Ectodermal cell (in vitro differentiated cells): ENCODE measurements around the gene CCDC126.

Source experiments
- H3K27ac ChIP-seq: 2 replicates; pipeline ENCODE4 v1.7.0; 2013; ENCODE audit warnings: mild to moderate bottlenecking, low read depth, low read length; ENCODE audit not compliant: insufficient read depth, poor library complexity, severe bottlenecking
- H3K27me3 ChIP-seq: 2 replicates; pipeline ENCODE4 v1.7.0; 2013; ENCODE audit warnings: mild to moderate bottlenecking, low read length; ENCODE audit not compliant: insufficient read depth, control insufficient read depth, poor library complexity, severe bottlenecking
- H3K36me3 ChIP-seq: one replicate; pipeline ENCODE4 v1.7.0; 2013; ENCODE audit warnings: low read length; ENCODE audit not compliant: control insufficient read depth, insufficient read depth
- H3K4me1 ChIP-seq: one replicate; pipeline ENCODE4 v1.7.0; 2013; ENCODE audit warnings: low read length; ENCODE audit not compliant: control insufficient read depth, insufficient read depth
- H3K4me3 ChIP-seq: 2 replicates; pipeline ENCODE4 v1.7.0; 2013; ENCODE audit warnings: low read depth, low read length, control low read depth; ENCODE audit not compliant: insufficient read depth
- H3K9me3 ChIP-seq: 2 replicates; pipeline ENCODE4 v1.7.0; 2013; ENCODE audit warnings: mild to moderate bottlenecking, low read length, moderate library complexity; ENCODE audit not compliant: control insufficient read depth
- WGBS, 2 experiments: methylation state at CpG; one replicate each; pipeline ENCODE4 v1.1.7; 2013; ENCODE audit warnings: missing lambda C conversion rate in 2 of 2; 5-methylcytosine and 5-hydroxymethylcytosine counted together

CCDC126 gene

GRCh38 chr7:23622506-23622925 lies 25.3 kb downstream of the CCDC126 start:
- H3K27ac ChIP-seq = no peak overlapping the region
- H3K27me3 ChIP-seq = no peaks in the 10 kb centered on the region
- H3K4me3 ChIP-seq = no peak overlapping the region
- H3K36me3 ChIP-seq = peaks cover 5% of the 10 kb centered on the region
- H3K4me1 ChIP-seq = no peaks in the 10 kb centered on the region
- no peaks in the 10 kb centered on the region for H3K9me3 ChIP-seq
- WGBS, 2 experiments = 93 to 100% methylated on average over 1 to 2 of the region's 2 CpGs

- Histone ChIP-seq H3K36me3 (no peaks in the 10 kb centered on the region), H3K27ac (no peak overlapping the region), H3K27me3 (no peaks in the 10 kb centered on the region), H3K4me1 (no peaks in the 10 kb centered on the region), H3K9me3 (no peaks in the 10 kb centered on the region), H3K4me3 (no peak overlapping the region)
- 93 to 96% methylated on average over 2 of the region's 2 CpGs for WGBS, 2 experiments
Observed at GRCh38 chr7:23628370-23628769, 31.2 kb downstream of the CCDC126 start.

- Histone ChIP-seq H3K27me3 (no peaks in the 10 kb centered on the region), H3K4me3 (no peak overlapping the region), H3K27ac (no peak overlapping the region), H3K9me3 (no peaks in the 10 kb centered on the region), H3K36me3 (no peaks in the 10 kb centered on the region), H3K4me1 (no peaks in the 10 kb centered on the region)
- WGBS, 2 experiments = 93 to 95% methylated on average over 7 of the region's 7 CpGs
Observed at GRCh38 chr7:23633417-23633816, 36.2 kb downstream of the CCDC126 start.

- no CpG with 5 or more reads among the region's 1 CpG for WGBS, 2 experiments
- no peak overlapping the region for H3K27ac ChIP-seq
- H3K9me3 ChIP-seq = no peaks in the 10 kb centered on the region
- H3K36me3 ChIP-seq = no peaks in the 10 kb centered on the region
- no peaks in the 10 kb centered on the region for H3K4me1 ChIP-seq
- no peaks in the 10 kb centered on the region for H3K27me3 ChIP-seq
- no peak overlapping the region for H3K4me3 ChIP-seq
Observed at GRCh38 chr7:23645822-23646221, 48.6 kb downstream of the CCDC126 start.

GRCh38 chr7:23653942-23654341 lies 56.8 kb downstream of the CCDC126 start:
- Histone ChIP-seq H3K4me1 (no peaks in the 10 kb centered on the region), H3K9me3 (peaks cover 5% of the 10 kb centered on the region), H3K4me3 (no peak overlapping the region), H3K36me3 (no peaks in the 10 kb centered on the region), H3K27ac (no peak overlapping the region), H3K27me3 (no peaks in the 10 kb centered on the region)
- 93 to 95% methylated on average over 5 of the region's 5 CpGs for WGBS, 2 experiments

- Histone ChIP-seq H3K4me1 (no peaks in the 10 kb centered on the region), H3K36me3 (no peaks in the 10 kb centered on the region), H3K27ac (no peak overlapping the region), H3K4me3 (no peak overlapping the region), H3K9me3 (peaks cover 5% of the 10 kb centered on the region), H3K27me3 (no peaks in the 10 kb centered on the region)
- 0 to 6% methylated on average over 1 of the region's 1 CpG for WGBS, 2 experiments
Observed at GRCh38 chr7:23654508-23654907, 57.3 kb downstream of the CCDC126 start.

GRCh38 chr7:23655433-23655832 lies 58.3 kb downstream of the CCDC126 start:
- H3K36me3 ChIP-seq = no peaks in the 10 kb centered on the region
- WGBS, 2 experiments = 96 to 97% methylated on average over 22 of the region's 22 CpGs
- H3K4me1 ChIP-seq = no peaks in the 10 kb centered on the region
- H3K27ac ChIP-seq = no peak overlapping the region
- no peaks in the 10 kb centered on the region for H3K27me3 ChIP-seq
- peaks cover 5% of the 10 kb centered on the region for H3K9me3 ChIP-seq
- H3K4me3 ChIP-seq = no peak overlapping the region

GRCh38 chr7:23658831-23659427 lies 61.7 kb downstream of the CCDC126 start:
- Histone ChIP-seq H3K9me3 (peaks cover 5% of the 10 kb centered on the region), H3K27ac (no peak overlapping the region), H3K4me1 (no peaks in the 10 kb centered on the region), H3K4me3 (no peak overlapping the region), H3K27me3 (no peaks in the 10 kb centered on the region), H3K36me3 (no peaks in the 10 kb centered on the region)
- 79 to 81% methylated on average over 7 of the region's 7 CpGs for WGBS, 2 experiments

- no peaks in the 10 kb centered on the region for H3K36me3 ChIP-seq
- H3K4me1 ChIP-seq = no peaks in the 10 kb centered on the region
- no peaks in the 10 kb centered on the region for H3K27me3 ChIP-seq
- H3K27ac ChIP-seq = no peak overlapping the region
- H3K4me3 ChIP-seq = no peak overlapping the region
- H3K9me3 ChIP-seq = no peaks in the 10 kb centered on the region
- WGBS, 2 experiments = 91 to 93% methylated on average over 3 of the region's 3 CpGs
Observed at GRCh38 chr7:23661385-23661784, 64.2 kb downstream of the CCDC126 start.

- H3K9me3 ChIP-seq = no peaks in the 10 kb centered on the region
- H3K4me3 ChIP-seq = no peak overlapping the region
- no peaks in the 10 kb centered on the region for H3K27me3 ChIP-seq
- WGBS, 2 experiments = 76 to 81% methylated on average over 8 of the region's 8 CpGs
- no peaks in the 10 kb centered on the region for H3K4me1 ChIP-seq
- H3K27ac ChIP-seq = no peak overlapping the region
- H3K36me3 ChIP-seq = no peaks in the 10 kb centered on the region
Observed at GRCh38 chr7:23662124-23662983, 65.2 kb downstream of the CCDC126 start.
